Nephron progenitor cell (in vitro differentiated cells): ENCODE results near the gene CUL9.

ENCODE experiments used
- DNase-seq: peaks from one replicate; pipeline ENCODE4 v3.0.0; 2021
- H3K27ac Mint-ChIP-seq: 2 replicates; pipeline ENCODE4 v1.8.0; 2021; ENCODE audit warnings: mild to moderate bottlenecking, moderate library complexity, mixed read lengths
- H3K27me3 Mint-ChIP-seq: 2 replicates; pipeline ENCODE4 v1.8.0; 2021; ENCODE audit warnings: mild to moderate bottlenecking, low read depth, mixed read lengths; ENCODE audit not compliant: poor library complexity
- H3K36me3 Mint-ChIP-seq: 2 replicates; pipeline ENCODE4 v1.8.0; 2021; ENCODE audit warnings: low read depth, mixed read lengths
- H3K4me1 Mint-ChIP-seq: 2 replicates; pipeline ENCODE4 v1.8.0; 2021; ENCODE audit warnings: mixed read lengths
- H3K4me3 Mint-ChIP-seq: 2 replicates; pipeline ENCODE4 v1.8.0; 2021; ENCODE audit warnings: mild to moderate bottlenecking, moderate library complexity, mixed read lengths
- H3K9me3 Mint-ChIP-seq: 2 replicates; pipeline ENCODE4 v1.8.0; 2021; ENCODE audit warnings: mild to moderate bottlenecking, moderate library complexity, mixed read lengths
- TF ChIP-seq, protein P1 (sequence below): fragments of 200-600 bp; sonication (generic); IDR thresholded peaks from 2 replicates; pipeline ENCODE4 v1.5.0; 2021; ENCODE audit warnings: antibody characterized with exemption

Gene CUL9

DNA sequence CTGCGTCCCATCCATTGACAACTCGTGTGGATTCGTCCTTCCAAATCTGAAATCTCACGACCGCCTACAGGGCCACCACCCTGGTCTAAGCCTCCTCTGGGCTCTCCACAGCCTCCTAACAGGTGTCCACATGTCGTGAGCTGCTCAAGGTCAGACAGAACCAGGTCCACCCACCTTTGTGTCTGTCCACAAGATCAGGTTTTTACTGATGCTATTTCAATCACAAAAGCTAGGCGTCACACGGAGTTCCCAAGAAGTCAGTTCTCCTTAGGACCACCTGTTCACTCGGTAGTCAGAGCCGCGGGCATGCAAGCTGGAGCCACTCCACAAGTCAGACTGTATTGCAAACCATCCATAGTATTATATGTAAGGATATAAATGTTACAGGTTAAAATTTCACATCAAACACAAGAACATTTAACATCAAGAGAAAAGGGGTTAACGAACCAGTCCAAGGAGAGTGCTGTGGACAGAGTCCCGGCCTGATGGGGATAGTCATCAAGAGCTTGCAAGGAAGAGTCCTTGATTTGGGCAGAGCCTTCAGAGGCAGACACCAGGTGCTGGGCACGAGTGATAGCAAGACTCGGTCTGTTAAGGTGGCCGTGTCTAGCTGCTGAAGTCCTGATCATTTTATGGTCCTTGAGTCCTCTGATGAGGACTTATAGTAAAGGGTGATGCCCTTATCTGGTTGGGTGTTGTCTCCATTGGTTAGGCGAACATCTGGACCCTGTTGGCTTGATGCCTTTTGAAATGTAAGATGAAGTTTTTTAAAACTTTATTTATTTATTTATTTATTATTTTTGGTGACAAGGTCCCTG is 48.0 kb downstream of the CUL9 start:
- H3K9me3 Mint-ChIP-seq, result no peaks in the 10 kb centered on the region
- TF ChIP-seq, protein P1, sequence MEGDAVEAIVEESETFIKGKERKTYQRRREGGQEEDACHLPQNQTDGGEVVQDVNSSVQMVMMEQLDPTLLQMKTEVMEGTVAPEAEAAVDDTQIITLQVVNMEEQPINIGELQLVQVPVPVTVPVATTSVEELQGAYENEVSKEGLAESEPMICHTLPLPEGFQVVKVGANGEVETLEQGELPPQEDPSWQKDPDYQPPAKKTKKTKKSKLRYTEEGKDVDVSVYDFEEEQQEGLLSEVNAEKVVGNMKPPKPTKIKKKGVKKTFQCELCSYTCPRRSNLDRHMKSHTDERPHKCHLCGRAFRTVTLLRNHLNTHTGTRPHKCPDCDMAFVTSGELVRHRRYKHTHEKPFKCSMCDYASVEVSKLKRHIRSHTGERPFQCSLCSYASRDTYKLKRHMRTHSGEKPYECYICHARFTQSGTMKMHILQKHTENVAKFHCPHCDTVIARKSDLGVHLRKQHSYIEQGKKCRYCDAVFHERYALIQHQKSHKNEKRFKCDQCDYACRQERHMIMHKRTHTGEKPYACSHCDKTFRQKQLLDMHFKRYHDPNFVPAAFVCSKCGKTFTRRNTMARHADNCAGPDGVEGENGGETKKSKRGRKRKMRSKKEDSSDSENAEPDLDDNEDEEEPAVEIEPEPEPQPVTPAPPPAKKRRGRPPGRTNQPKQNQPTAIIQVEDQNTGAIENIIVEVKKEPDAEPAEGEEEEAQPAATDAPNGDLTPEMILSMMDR, result no peak
- DNase-seq, result no peak
- H3K4me1 Mint-ChIP-seq, result peaks cover 5% of the 10 kb centered on the region
- peaks cover 52% of the 10 kb centered on the region for H3K27me3 Mint-ChIP-seq
- H3K36me3 Mint-ChIP-seq, result peaks cover 13% of the 10 kb centered on the region
- peak overlapping the region; percentile 87 for H3K4me3 Mint-ChIP-seq
- H3K27ac Mint-ChIP-seq, result no peak overlapping the region

DNA sequence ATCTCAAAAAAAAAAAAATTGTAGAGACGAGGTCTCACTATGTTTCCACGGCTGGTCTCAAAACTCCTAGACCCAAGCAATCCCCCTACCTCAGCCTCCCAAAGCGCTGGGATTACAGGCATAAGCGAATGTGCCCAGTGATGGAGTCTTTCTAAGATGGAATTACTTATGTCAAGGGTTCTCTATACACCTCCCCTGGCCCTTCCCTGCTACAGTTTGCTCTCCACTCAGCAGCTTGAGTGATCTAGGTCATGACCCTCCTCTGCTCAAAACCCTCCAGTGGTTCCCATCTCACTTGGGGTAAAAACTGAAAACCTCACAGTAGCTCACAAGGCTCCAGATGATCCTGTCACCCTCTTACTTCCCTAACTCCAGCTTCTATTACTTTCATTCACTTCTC is 49.1 kb downstream of the CUL9 start:
- peaks cover 7% of the 10 kb centered on the region for H3K36me3 Mint-ChIP-seq
- TF ChIP-seq, protein P1, result no peak
- H3K27ac Mint-ChIP-seq, result no peak overlapping the region
- no peaks in the 10 kb centered on the region for H3K9me3 Mint-ChIP-seq
- DNase-seq, result no peak
- H3K4me3 Mint-ChIP-seq, result no peak overlapping the region
- peaks cover 5% of the 10 kb centered on the region for H3K4me1 Mint-ChIP-seq
- peaks cover 57% of the 10 kb centered on the region for H3K27me3 Mint-ChIP-seq

DNA sequence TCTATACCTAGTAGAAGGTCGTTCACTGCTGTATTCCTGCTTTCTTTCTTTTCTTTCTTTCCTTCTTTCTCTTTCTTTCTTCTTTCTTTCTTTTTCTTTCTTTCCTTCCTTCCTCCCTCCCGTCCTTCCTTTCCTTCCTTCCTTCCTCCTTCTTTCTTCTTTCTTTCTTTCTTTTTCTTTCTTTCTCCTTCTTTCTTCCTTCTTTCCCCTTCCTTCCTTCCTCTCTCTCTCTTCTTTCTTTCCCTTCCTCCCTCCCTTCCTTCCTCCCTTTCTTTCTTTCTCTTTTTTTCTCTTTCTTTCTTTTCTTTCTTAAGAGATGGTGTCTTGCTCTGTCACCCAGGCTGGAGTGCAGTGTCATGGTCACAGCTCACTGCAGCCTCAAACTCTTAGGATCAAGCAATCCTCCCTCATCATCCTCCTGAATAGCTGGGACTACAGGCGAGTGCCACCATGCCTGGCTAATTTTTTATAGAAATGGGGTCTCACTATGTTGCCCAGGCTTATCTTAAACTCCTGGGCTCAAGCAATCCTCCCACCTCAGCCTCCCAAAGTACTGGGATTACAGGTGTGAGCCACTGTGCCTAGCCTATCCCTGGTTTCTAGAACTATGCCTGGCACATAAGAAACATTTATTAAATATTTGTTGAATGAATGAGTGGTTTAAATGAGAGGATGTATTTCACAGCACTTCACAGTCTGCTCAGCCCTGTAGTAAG is 49.9 kb downstream of the CUL9 start:
- Mint-ChIP-seq H3K4me3 (peak overlapping the region; percentile 5), H3K4me1 (peaks cover 5% of the 10 kb centered on the region), H3K27me3 (peaks cover 57% of the 10 kb centered on the region), H3K9me3 (no peaks in the 10 kb centered on the region), H3K27ac (no peak overlapping the region), H3K36me3 (no peaks in the 10 kb centered on the region)
- DNase-seq, result no peak
- TF ChIP-seq, protein P1, result no peak

DNA sequence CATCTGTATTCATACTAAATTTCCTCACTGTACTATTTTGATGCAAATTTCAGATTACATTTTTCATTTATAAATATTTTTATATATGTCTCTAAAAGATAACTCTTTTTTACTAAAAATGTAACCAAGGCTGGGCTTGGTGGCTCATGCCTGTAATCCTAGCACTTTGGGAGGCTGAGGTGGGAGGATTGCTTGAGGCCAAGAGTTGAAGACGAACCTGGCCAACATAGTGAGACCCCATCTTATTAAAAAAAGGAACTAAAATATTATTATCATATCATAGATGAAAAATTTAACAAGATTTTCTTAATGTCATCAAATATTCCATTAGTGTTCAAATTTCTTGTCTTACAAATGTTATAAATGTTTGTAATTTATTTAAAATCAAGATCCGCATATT is 53.8 kb downstream of the CUL9 start:
- no peak for DNase-seq
- no peak overlapping the region for H3K4me3 Mint-ChIP-seq
- H3K4me1 Mint-ChIP-seq, result no peaks in the 10 kb centered on the region
- TF ChIP-seq, protein P1, result no peak
- no peak overlapping the region for H3K27ac Mint-ChIP-seq
- peaks cover 12% of the 10 kb centered on the region for H3K9me3 Mint-ChIP-seq
- no peaks in the 10 kb centered on the region for H3K36me3 Mint-ChIP-seq
- H3K27me3 Mint-ChIP-seq, result peaks cover 47% of the 10 kb centered on the region

DNA sequence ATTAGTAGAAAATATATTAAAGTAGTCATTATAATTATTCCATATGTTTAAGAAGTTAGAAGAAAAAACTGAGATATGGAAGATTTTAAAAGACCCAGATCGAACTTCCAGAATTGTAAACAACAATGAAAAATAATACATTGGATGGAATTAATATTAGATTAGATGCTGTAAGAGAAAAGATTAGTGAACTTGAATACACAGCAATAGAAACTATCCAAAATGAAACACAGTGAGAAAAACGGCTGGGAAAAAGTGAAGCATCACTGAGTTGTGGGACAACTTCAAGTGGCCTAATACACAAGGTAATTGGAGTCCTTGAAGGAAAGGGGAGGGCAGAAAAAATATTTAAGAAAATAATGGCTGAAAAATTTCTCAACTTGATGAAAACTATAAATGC is 57.1 kb downstream of the CUL9 start:
- TF ChIP-seq, protein P1, result no peak
- Mint-ChIP-seq H3K9me3 (peaks cover 12% of the 10 kb centered on the region), H3K27me3 (peaks cover 15% of the 10 kb centered on the region), H3K27ac (no peak overlapping the region), H3K4me1 (no peaks in the 10 kb centered on the region), H3K4me3 (no peak overlapping the region), H3K36me3 (no peaks in the 10 kb centered on the region)
- no peak for DNase-seq
